ENCODE results near the gene SLC1A7. TPM values are rescaled to one million over a fixed set of nuclear protein-coding genes. Genes with fewer than 3 reads are reported as not detected.
A peak's percentile ranks its signal among the peaks of the same experiment; 100 is the strongest.

SLC1A7 gene
- total and polyA plus RNA-seq, 2 of the 13 experiments (the other 11 are each of a cell fraction or from before 2014, with no cell fraction given) = 0.04 to 2.0 TPM

- no peak overlapping the region for H2AFZ ChIP-seq (ENCODE audit: low read length)
- peaks cover 20% of the 10 kb centered on the region for H3K4me1 ChIP-seq (ENCODE audit: insufficient read depth, low read length)
- ChIA-PET POLR2A (no interaction called here), CTCF (ENCODE audit: low intra/inter-chr PET ratio, low total read pairs) (no interaction called here)
- H3K27me3 ChIP-seq (ENCODE audit: control insufficient read depth in 1 of 2, insufficient read depth in 2 of 2, low read length in 2 of 2) = peaks cover 2 to 52% of the 10 kb centered on the region in 2 experiments; a peak in 4 of 5 replicates
- H3K79me2 ChIP-seq (ENCODE audit: insufficient read depth, low read length) = no peaks in the 10 kb centered on the region
- ATAC-seq (peak; percentile 8; the same call in 1 of the 3 replicates), FAIRE-seq (no peak), DNase-seq (ENCODE audit: low spot score) (no peak)
- WGBS (ENCODE audit: low lambda C conversion rate) = 0% methylated on average over 1 of the region's 12 CpGs
- BruUV-seq (replicated peaks) = no TSS peak
- H3K4me3 ChIP-seq (replicated peaks in 1 of 3; ENCODE audit: insufficient read depth in 1 of 3, low read depth in 2 of 3, low read length in 3 of 3) = no peak overlapping the region
- H3K36me3 ChIP-seq (replicated peaks in 1 of 2; ENCODE audit: control insufficient read depth in 1 of 2, insufficient read depth in 2 of 2, low read length in 2 of 2) = no peaks in the 10 kb centered on the region
- no peak overlapping the region for H3K9ac ChIP-seq (ENCODE audit: insufficient read depth, low read depth, low read length)
- in situ Hi-C loops (cut with HindIII; ENCODE audit: extremely low pct_ligation_motif_present, low pct_unique_long_range_greater_than_20kb) = no loop called here
- TF ChIP-seq ZFY (CRISPR knock-in tag; IDR thresholded peaks at IDR 0.05) = no peak
- TF ChIP-seq CBFB (CRISPR knock-in tag; IDR thresholded peaks at IDR 0.05) = no peak
- no peak for TF ChIP-seq ZKSCAN5 (CRISPR knock-in tag; IDR thresholded peaks at IDR 0.05)
- no peak for TF ChIP-seq ZNF24 (IDR thresholded peaks at IDR 0.05)
- TF ChIP-seq ZSCAN20 (CRISPR knock-in tag; IDR thresholded peaks at IDR 0.05; ENCODE audit: borderline replicate concordance) = no peak
- H3K9me3 ChIP-seq (ENCODE audit: low read length) = no peaks in the 10 kb centered on the region
- no peak overlapping the region for H3K27ac ChIP-seq (ENCODE audit: extremely low read length, insufficient read depth, low read length)
- intact Hi-C loops (cut with micrococcal nuclease; ENCODE audit: unreplicated experiment) = no loop called here
- no peak overlapping the region for H3K4me2 ChIP-seq (ENCODE audit: low read depth, low read length)
- H4K20me1 ChIP-seq (ENCODE audit: insufficient read depth, low read length) = no peaks in the 10 kb centered on the region
Observed at GRCh38 chr1:53070621-53071020, 71.8 kb downstream of the SLC1A7 start.

GRCh38 chr1:53069663-53070327 is 72.6 kb downstream of the SLC1A7 start:
- no peak overlapping the region; a peak in 1 of 6 replicates for H3K4me3 ChIP-seq (replicated peaks in 1 of 3; ENCODE audit: insufficient read depth in 1 of 3, low read depth in 2 of 3, low read length in 3 of 3)
- ATAC-seq (peak; percentile 7; the same call in 1 of the 3 replicates), DNase-seq (ENCODE audit: low spot score) (no peak), FAIRE-seq (no peak)
- H3K27ac ChIP-seq (ENCODE audit: extremely low read length, insufficient read depth, low read length) = no peak overlapping the region
- no peak for TF ChIP-seq SP5 (CRISPR knock-in tag; IDR thresholded peaks at IDR 0.05; ENCODE audit: borderline replicate concordance, low read depth)
- TF ChIP-seq SAP130 (CRISPR knock-in tag; IDR thresholded peaks at IDR 0.05; ENCODE audit: low read depth) = no peak
- no peak for TF ChIP-seq WIZ (CRISPR knock-in tag; IDR thresholded peaks at IDR 0.05)
- no peak for TF ChIP-seq NAIF1 (CRISPR knock-in tag; IDR thresholded peaks at IDR 0.05; ENCODE audit: borderline replicate concordance)
- no peak for TF ChIP-seq AGO2 (optimal IDR thresholded peaks at IDR 0.05; ENCODE audit: low read depth, low read length)
- no peak for TF ChIP-seq ZNF510 (CRISPR knock-in tag; IDR thresholded peaks at IDR 0.05; ENCODE audit: low read depth)
- no peaks in the 10 kb centered on the region for H4K20me1 ChIP-seq (ENCODE audit: insufficient read depth, low read length)
- peaks cover 12% of the 10 kb centered on the region; the same call in 1 of the 2 replicates for H3K4me1 ChIP-seq (ENCODE audit: insufficient read depth, low read length)
- CTCF ChIA-PET (ENCODE audit: low intra/inter-chr PET ratio, low total read pairs) = no interaction called here
- H3K9me3 ChIP-seq (ENCODE audit: low read length) = no peaks in the 10 kb centered on the region
- H3K27me3 ChIP-seq (ENCODE audit: control insufficient read depth in 1 of 2, insufficient read depth in 2 of 2, low read length in 2 of 2) = peaks cover 3 to 45% of the 10 kb centered on the region in 2 experiments; a peak in 4 of 5 replicates
- no peak overlapping the region for H2AFZ ChIP-seq (ENCODE audit: low read length)
- in situ Hi-C loops (cut with HindIII; ENCODE audit: extremely low pct_ligation_motif_present, low pct_unique_long_range_greater_than_20kb) (no loop called here), intact Hi-C loops (cut with micrococcal nuclease; ENCODE audit: unreplicated experiment) (no loop called here)
- H3K9ac ChIP-seq (ENCODE audit: insufficient read depth, low read depth, low read length) = no peak overlapping the region
- no peaks in the 10 kb centered on the region for H3K79me2 ChIP-seq (ENCODE audit: insufficient read depth, low read length)
- no peak overlapping the region for H3K4me2 ChIP-seq (ENCODE audit: low read depth, low read length)
- BruUV-seq (replicated peaks) = no TSS peak
- POLR2A ChIA-PET = no interaction called here
- 63% methylated on average over 8 of the region's 31 CpGs for WGBS (ENCODE audit: low lambda C conversion rate)
- H3K36me3 ChIP-seq (replicated peaks in 1 of 2; ENCODE audit: control insufficient read depth in 1 of 2, insufficient read depth in 2 of 2, low read length in 2 of 2) = no peaks in the 10 kb centered on the region

Measured in HepG2 (cell line).